MM.1S (cell line): ENCODE data around the gene TUBGCP2.

ENCODE experiments used
- CTCF ChIP-seq: fragments of 300-600 bp; sonication (generic); IDR thresholded peaks from 2 replicates; pipeline ENCODE4 v1.5.1; 2016; ENCODE audit warnings: antibody characterized with exemption, low read length, mixed read lengths
- EZH2 ChIP-seq: fragments of 300-600 bp; sonication (generic); optimal IDR thresholded peaks from 2 replicates; pipeline ENCODE3; 2017; ENCODE audit warnings: low read depth, mild to moderate bottlenecking, antibody characterized with exemption, low read length, mixed read lengths

GRCh38 chr10:133230387-133231195 lies 78.1 kb downstream of the TUBGCP2 start:
- TF ChIP-seq CTCF (no peak), EZH2 (no peak)
